HG03159 (cell line): ENCODE data around the gene CBLIF.
"Not testable (repeated sequence)": the region's sequence is repeated elsewhere in the genome, so short reads cannot be mapped to it uniquely, and the experiment has no call there.

Experiments used
- ATAC-seq: cut with Tn5 transposase; IDR thresholded peaks from one replicate; pipeline ENCODE4 v1.9.1; 2021; ENCODE audit warnings: mild to moderate bottlenecking, moderate library complexity; ENCODE audit not compliant: unreplicated experiment

Gene CBLIF

DNA sequence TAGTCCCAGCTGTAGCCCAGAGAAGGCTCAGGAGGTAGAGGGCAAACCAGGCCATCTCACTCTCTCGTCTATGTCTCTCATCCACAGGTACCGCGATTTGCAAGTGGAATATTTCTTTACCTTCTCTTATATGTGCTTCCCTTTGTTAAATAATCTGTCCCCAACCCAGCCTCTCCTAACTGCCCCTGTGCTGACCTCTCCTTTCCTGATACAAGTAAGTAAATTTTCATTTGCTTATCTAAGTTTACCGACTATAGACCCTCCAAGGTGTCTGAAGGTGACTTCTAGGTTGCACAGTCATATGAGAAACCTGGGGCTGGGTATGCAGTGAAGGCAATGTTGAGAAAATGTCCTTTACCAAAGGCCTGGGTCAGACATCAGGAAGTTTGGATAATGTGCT is at the start of gene CBLIF:
Gene CBLIF, minus strand, starts transcription at position 101 of the 400 bp plus-strand sequence. Its CDS starts 46 bp downstream, at position 55.
- no peak for ATAC-seq

DNA sequence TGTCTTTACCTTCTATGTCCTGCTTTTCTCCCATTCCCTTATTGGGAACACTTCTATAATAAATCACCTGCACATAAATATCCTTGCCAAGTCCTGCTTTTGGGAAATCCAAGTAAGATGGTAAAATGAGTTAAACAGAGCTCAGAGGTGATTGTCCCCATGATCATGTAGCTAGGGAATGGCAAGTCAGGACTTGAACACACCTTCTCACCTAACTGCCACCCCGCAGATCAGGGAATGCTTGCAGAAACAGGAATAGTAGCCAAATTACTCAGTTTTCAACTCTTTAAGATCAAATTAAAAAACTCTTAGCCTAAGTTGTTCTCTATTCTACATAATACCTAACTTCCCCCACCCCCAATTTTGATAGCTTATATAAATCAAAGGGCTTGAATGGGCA is 49.3 kb upstream of the CBLIF start:
- no peak for ATAC-seq

DNA sequence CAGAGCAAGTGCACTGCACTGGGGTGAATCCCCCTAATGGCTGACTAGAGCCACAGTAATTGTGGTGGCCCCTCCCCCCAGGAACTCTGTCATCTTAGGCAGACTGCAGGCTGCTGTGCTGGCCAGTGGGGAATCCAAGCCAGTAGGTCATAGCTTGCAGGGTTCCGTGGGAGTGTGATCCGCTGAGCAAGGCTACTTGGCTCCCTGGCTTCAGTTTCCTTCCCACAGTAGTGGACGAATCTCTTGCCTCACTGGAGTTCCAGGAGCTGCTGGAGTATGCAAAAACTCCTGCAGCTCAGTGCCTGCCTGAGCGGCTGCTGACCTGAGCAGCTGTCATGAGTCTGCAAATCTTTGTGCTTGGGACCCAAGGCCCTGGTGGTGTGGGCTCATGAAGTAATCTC is 46.5 kb upstream of the CBLIF start:
- no peak for ATAC-seq

DNA sequence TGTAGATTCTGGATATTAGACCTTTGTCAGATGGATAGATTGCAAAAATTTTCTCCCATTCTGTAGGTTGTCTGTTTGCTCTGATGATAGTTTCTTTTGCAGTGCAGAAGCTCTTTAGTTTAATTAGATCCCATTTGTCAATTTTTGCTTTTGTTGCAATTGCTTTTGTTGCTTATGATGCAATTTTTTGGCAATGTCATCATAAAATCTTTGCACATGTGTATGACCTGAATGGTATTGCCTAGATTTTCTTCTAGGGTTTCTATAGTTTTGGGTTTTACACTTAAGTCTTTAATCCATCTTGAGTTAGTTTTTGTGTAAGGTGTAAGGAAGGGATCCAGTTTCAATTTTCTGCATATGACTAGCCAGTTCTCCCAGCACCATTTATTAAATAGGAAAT is 41.9 kb upstream of the CBLIF start:
- not testable (repeated sequence) for ATAC-seq

DNA sequence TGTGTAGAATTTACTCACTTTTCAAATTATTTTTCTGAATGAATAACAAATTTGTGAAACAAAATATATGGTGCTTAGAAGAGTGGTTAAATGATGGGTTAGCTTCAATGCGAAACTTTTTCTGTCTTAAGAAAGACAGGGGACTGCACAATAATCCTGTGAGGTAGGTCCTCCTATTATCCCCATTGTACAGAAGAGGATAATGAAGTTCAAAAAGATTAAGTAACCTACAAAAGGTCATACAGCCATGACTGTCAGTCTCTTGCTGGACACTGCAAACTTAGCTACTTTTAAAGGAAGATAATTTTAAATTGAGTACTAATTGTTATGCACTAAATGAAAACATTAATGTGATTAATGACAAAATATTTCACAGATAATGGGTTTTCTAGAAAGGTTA is 38.3 kb upstream of the CBLIF start:
- ATAC-seq: no peak

DNA sequence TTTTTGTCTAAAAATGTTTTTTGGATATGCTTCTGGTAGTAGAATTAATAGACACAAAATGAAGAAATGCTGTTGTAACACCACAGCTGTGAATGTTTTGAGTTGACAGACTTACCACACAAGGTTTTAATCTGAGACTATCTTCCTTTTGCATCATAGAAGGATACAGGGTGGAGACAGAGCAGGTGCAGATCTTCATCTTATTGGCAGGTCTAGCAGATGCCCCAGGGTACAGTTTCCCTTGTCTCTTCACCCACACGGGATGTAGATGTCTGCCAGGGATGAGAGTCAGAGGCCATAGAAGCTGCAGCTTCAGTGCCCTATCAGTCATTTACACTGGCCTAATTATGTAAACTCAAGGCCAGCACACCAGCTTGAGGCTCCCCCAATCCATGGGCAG is 34.3 kb upstream of the CBLIF start:
- no peak for ATAC-seq

DNA sequence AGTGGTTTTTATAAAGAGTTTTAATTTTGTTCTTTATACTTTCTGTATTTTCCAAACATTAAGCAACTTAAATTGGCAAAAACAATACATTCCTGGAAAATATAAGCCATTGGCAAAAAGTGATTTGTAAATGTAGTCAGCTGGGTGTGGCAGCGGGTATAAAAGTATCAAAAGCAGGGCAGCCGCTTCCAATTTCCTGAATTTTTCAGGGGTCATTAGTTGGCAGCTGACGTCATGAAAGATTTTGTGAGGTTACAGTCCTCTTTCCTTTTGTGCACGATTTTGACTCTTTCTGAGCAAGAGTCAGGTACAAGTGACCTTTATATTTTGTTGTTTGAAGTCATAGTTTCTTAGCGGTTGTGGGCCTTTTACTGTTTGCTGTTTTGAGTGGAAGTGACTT is 33.3 kb upstream of the CBLIF start, which contains the start of gene OOSP3:
Gene OOSP3, plus strand, starts transcription at position 208 of the 400 bp plus-strand sequence. Its CDS starts 27 bp downstream, at position 235.
- no peak for ATAC-seq

DNA sequence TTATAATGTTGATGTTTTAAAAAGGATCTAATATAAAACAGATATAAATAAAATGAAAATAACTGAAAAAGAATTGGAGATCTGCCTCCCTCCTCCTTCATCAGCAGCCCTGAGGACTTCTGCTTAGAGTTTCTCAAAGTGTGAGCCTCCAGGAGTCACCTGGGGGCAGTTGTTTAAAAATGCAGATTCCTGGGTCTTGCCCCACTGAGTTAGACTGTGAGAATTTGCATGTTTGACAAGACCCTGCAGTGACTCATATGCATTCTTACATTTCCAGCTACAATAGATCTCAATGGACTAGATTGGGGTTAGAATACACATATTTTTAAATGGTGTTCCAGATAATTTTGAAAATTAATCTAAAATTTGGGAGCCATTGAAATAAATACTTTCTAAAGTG is 32.5 kb upstream of the CBLIF start:
- ATAC-seq: no peak

DNA sequence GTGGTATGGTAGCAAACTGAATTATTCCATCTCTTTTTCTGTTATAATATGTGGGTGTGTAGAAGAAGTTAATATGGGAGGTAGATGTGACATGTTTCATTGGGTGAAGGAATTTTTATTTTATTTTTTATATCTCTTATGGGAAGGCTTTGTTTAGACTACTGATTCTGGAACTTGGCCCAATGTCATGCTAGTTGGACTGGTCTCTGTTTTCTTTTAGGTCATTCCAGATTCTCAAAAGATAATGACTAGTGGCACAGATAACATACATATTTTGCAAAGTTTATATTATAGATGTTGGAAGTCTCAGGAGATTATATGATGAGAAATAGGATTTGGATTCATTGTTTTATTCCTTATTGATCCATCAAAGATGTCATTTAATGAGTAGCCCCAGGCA is 32.0 kb upstream of the CBLIF start:
- ATAC-seq: no peak

DNA sequence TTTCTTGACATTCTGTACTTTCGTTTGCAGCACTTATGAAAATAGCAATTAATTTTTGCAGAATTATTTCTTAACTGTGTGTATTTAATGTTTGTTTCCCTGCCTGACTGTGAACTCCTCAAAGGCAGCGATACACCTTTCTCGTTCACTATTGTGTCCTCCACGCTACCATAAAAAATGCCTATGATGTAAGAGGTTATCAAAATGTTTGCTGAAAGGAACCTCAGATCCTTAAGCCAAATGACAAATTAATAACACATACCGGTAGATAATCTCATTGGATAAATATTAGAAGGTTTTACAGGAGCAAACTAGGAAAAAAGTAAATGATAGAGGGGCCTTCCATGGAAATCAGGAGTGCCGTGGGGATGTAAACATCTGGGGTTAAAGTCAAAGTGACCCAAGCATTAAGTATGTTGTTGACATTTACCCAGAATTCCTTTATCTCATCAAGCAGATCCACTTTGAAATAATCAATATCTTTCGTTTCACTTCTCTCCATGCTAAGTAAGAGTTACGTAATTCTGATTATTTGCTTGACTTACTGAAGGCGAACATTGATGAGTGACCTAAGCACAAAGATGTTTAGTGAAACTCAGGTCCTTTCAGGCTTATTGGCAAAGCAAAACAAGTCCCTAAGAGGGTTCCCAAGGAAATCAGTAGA is 30.7 kb upstream of the CBLIF start:
- no peak for ATAC-seq

DNA sequence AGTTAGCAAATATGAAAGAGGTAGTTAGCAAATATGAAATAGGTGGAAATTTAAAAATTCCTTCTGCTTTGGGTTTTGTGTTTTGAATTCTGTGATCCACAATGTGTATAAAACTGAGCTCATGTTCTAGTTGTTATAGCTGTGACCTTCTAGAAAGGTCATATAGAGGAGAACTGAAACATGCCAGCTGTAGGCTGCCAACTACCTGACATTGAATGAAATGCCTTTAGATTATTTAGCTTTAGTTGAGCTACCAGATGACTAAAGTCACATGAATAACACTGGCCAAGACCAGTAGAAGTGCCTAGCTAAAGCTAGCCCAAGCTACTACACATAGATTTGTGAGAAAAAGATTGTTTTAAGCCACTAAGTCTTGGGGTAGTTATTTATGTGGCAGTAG is 26.8 kb upstream of the CBLIF start:
- no peak for ATAC-seq

DNA sequence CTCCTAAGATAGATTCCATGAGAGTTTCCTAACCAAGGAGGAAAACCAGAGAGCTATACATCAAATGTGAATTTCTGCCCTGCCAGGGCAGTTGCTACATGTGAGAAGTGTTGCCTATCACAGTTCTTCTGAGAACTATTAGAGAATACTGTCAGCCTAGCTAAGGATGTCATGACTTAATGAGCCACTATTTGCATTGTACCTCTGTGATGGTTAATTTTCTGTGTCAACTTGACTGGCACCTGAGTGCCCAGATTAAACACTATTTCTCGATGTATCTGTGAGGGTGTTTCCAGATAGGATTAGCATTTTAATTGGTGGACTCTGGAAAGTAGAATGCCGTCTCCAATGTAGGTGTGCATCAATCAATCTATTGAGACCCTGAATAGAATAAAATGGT is 22.6 kb upstream of the CBLIF start:
- no peak for ATAC-seq

DNA sequence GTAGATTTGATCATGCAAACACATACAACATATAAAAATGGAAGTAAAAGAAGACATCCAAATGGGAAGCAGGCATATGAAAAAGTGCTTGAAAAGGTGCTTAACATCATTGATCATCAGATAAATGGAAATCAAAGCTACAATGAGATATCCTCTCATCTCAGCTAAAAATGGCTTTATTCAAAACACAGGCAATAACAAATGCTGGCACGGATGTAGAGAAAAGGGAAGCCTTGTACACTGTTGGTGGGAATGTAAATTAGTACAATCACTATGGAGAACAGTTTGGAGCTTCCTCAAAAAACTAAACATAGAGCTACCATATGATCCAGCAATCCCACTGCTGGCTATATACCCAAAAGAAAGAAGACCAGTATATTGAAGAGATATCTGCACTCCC is 21.5 kb upstream of the CBLIF start:
- no peak for ATAC-seq

DNA sequence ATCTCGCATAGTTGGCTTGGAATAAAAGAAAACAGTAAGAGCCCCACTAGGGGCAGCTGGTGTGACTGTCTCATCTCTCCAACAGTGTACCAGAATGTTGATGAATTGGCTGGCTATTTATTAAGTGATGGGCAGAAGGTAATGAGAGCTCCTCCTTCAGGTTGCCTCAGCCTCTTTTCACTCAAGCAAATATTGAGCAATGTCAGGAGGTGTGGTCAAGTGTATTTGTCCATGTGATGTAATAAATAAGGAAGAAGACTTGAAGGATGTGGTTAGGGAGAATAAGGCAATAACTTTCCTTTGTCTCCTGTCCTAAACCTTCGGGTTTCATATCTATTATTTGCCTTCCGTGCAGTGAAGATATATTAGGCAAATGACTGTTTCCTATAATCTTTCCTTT is 21.1 kb upstream of the CBLIF start, which contains the start of gene TCN1:
Gene TCN1, minus strand, starts transcription at position 91 of the 400 bp plus-strand sequence. Its CDS starts 17 bp downstream, at position 74.
- no peak for ATAC-seq

DNA sequence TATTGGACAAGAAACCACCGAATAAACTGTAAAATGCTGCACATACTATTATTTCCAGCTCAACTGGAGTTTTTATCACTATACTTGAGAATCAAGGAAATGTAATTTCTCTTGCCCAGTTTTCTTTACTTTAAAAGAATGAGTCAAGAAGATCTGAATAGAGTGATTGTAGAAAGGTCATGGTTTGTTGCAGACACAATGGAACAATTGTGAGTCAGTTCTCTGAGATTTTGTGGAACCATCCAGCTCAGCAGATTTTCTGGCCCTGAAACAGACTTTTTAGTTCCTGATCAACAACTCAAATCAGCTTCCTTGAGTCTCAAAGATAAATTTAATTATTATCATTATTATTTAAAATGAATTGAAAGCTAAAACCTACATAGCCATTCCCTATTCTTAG is 19.7 kb upstream of the CBLIF start:
- no peak for ATAC-seq

DNA sequence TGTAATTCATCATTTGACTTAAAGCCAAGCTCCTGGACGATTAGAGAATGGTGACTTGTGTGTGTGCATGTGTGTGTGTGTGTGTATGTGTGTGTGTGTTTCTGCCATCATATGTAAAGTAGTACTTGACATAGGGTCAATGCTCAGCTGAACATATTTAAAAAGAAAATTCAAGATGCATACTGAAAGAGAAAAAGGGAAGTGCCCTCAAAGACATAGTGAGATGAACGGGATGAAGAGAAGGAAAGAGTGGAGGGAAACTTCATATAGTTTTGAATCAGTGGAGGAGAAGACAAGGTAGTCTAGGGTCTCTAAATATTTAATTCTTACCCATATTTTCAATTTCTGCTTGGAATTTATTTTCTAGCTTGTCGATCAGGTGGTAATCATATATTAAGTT is 17.0 kb upstream of the CBLIF start:
- no peak for ATAC-seq

DNA sequence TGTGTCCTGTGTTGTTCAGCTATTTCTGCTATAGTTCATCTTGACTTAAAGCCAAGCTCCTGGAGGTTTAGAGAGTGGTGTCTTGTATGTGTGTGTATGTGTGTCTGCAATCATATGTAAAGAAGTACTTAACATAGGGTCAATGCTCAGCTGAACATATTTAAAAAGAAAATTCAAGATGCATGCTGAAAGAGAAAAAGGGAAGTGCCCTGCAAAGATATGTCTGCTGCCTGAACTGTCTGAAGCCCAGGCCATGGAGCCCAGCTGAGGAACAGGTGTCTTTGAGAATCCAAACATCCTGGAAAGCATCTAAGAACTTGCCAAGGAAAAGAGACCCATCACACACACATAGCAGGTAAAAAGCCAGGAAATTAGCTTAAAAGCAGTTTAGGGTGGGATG is 14.4 kb upstream of the CBLIF start:
- no peak for ATAC-seq

DNA sequence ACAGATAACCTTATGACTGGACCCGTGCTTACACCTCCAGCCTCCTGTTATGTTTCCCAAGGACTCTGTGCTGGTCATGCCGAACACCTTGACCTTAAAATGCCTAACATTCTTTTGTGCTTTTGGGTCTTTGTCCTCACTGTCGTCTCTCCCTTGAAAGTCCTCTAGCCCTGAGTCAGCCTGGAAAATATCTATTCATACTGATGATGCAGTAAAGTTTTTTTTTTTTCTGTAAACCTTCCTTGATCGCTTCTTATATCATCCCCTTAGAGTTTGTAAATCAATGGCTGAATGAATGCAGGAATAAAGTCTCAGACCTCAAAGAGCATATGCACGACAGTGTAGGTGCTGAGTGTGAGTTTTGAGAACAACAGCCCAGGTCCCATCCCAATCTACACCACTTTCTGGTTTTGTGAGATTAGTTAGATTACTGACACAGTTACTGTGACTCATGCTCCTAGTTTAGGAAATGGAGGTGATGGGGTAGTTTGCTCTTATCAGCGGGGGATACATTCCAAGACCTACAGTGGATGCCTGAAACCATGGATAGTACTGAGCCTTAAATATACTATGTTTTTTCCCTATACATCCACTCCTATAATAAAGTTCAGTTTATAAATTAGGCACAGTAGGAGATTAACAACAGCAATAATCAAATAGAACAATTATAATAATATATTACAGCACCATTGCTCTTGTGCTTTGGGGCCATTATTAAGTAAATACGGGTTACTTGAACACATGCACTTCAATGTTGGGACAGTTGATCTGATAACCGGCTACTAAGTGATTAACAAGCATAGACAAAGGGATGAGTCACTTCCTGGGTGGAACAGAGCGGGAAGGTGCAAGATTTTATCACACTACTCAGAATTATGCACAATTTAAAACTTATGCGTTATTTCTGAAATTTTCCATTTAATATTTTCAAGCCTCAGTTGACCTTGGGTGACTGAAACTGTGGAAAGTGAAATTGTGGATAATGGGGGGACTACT is 12.4 kb upstream of the CBLIF start:
- ATAC-seq: no peak

DNA sequence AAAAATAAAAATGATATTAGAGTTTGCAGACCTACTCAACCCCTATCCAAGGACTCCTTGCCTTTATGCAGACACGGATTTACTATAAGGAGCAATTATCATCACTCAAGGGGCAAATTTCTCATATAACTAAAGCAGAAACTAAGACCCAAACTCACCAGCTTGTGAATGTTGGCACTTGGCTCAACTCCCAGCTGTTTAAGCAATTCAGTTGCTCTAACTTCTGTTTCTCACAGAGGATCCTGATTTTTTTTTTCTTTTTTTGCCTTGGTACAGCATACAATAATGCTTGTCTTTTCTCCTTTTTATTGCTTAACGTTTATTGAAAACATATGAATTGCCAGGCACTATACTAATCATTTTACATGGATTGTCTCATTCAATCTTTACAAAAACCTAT is 9.6 kb upstream of the CBLIF start:
- no peak for ATAC-seq

DNA sequence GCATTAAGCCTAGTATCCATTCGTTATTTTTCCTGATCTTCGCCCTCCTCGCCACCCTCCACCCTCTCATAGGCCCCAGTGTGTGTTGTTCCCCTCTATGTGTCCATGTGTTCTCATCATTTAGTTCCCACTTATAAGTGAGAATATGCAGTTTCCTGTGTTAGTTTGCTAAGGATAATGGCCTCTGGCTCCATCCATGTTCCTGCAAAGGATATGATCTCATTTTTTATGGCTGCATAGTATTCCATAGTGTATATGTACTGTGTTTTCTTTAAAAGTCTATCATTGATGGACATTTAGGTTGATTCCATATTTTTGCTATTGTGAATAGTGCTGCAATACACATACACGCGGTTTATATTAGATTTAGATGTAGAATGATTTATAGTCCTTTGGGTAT is 6.1 kb upstream of the CBLIF start:
- ATAC-seq: not testable (repeated sequence)

DNA sequence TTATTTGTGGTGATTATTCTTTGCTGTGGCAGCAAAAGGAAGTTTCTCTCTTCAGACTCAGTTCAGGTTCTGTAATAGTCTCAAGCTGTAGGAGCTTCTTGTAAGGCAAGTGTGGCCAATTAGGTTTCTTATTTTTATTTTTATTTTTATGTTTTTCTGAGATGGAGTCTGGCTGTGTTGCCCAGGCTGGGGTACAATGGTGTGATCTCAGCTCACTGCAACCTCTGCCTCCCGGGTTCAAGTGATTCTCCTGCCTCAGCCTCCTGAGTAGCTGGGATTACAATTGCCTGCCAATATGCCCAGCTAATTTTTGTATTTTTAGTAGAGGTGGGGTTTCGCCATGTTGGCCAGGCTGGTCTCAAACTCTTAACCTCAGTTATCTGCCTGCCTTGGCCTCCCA is 4.3 kb upstream of the CBLIF start:
- ATAC-seq: not testable (repeated sequence)

DNA sequence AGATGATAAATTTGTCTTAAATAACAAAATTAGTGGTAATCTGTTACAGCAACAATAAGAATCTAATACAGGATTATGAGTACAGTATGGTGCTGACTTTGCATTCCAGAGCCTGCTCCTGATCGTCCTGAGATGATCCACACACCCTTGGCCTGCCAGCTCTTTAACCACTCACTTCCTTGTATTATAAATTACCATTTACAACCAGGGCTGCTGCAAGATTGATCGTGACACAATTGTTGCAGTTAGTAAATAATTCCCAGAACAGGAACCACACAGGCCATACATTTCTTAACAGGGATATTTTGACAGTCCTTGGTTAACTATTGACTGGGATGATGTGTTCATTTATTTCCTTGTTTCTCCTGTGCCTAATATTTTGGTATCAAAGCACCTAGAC is 3.8 kb upstream of the CBLIF start:
- ATAC-seq: no peak
